ENCODE measurements around the gene SNX25.

DNA sequence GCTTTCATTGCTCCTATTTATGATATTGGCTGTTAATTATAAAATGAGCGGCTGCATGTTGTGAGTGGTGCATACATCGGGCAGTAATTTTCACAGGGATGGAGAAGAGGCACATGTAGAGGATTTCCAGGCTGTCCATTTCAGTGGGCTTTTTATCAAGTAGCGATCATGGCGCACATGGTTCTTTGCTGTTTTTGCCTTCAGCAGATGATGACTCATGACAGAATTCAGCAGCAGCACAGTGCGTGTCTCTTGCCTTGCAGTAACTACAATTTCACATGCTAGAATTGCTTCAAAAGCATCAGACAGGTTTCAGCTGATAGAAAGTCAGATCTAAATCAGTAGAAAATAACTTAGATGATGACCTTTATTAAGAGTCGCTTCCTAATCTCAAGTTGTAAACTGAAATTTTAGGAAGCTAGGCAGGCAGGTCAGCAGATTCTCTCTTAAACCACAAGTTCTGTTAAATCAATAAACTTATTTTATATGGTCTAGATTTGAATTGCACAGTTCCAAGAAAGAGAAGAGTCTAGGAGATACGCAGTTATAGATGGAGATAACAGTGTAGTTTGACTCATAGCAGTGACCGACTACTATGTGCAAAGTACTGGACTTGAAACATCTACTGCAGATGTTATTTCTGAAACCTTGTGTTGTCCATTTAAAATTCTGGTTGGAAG is 150.5 kb downstream of the SNX25 start:
- TF ChIP-seq, protein P1, sequence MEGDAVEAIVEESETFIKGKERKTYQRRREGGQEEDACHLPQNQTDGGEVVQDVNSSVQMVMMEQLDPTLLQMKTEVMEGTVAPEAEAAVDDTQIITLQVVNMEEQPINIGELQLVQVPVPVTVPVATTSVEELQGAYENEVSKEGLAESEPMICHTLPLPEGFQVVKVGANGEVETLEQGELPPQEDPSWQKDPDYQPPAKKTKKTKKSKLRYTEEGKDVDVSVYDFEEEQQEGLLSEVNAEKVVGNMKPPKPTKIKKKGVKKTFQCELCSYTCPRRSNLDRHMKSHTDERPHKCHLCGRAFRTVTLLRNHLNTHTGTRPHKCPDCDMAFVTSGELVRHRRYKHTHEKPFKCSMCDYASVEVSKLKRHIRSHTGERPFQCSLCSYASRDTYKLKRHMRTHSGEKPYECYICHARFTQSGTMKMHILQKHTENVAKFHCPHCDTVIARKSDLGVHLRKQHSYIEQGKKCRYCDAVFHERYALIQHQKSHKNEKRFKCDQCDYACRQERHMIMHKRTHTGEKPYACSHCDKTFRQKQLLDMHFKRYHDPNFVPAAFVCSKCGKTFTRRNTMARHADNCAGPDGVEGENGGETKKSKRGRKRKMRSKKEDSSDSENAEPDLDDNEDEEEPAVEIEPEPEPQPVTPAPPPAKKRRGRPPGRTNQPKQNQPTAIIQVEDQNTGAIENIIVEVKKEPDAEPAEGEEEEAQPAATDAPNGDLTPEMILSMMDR (IDR thresholded peaks at IDR 0.05) = no peak
- no peak for TF ChIP-seq EP300 (IDR thresholded peaks at IDR 0.05)
